ENCODE measurements around the gene SLMAP. TPM values are rescaled to one million over a fixed set of nuclear protein-coding genes. Genes with fewer than 3 reads are reported as not detected.
A peak's percentile ranks its signal among the peaks of the same experiment; 100 is the strongest.

SLMAP gene
- polyA plus RNA-seq, 1 donor (not counting 4 experiments of a cell fraction or from before 2014, with no cell fraction given), result 58.0 TPM

GRCh38 chr3:57977818-57978235 lies 221.7 kb downstream of the SLMAP start:
- no peak overlapping the region for H2AFZ ChIP-seq (ENCODE audit: control insufficient read depth, low read length)
- FAIRE-seq, result no peak
- H3K9me3 ChIP-seq (ENCODE audit: control insufficient read depth, low read depth, low read length), result no peaks in the 10 kb centered on the region
- no peak for DNase-seq (ENCODE audit: low read depth, low spot score)
- H3K27me3 ChIP-seq (ENCODE audit: control insufficient read depth, extremely low read depth, insufficient read depth, low read length), result no peaks in the 10 kb centered on the region
- H3K36me3 ChIP-seq (ENCODE audit: control insufficient read depth in 2 of 2, extremely low read depth in 1 of 2, insufficient read depth in 2 of 2, low read length in 2 of 2), result no peaks in the 10 kb centered on the region
- H3K4me2 ChIP-seq (ENCODE audit: control insufficient read depth, extremely low read depth, insufficient read depth, low read depth, low read length), result peak overlapping the region; percentile 82
- dilution Hi-C loops (cut with MboI; ENCODE audit: extremely low pct_ligation_motif_present, low sequenced_read_pairs), result no loop called here
- H3K4me1 ChIP-seq (ENCODE audit: control insufficient read depth, extremely low read depth, insufficient read depth, low read length), result peaks cover 56% of the 10 kb centered on the region
- no peaks in the 10 kb centered on the region for H3K9me1 ChIP-seq (ENCODE audit: control insufficient read depth, extremely low read depth, insufficient read depth, low read length)
- H3K4me3 ChIP-seq (ENCODE audit: control insufficient read depth in 2 of 3, extremely low read depth in 1 of 3, insufficient read depth in 2 of 3, low read depth in 1 of 3, low read length in 3 of 3), result peak overlapping the region in 1 of 3 experiments; percentile 30
- no peaks in the 10 kb centered on the region for H4K20me1 ChIP-seq (ENCODE audit: control insufficient read depth, extremely low read depth, insufficient read depth, low read length)
- H3K79me2 ChIP-seq (ENCODE audit: control insufficient read depth, insufficient read depth, low read length), result peaks cover 3% of the 10 kb centered on the region
- peak overlapping the region; percentile 69 for H3K27ac ChIP-seq (ENCODE audit: control insufficient read depth, insufficient read depth, low read length)
- H3K9ac ChIP-seq (ENCODE audit: control insufficient read depth, extremely low read depth, insufficient read depth, low read length), result peak overlapping the region; percentile 39
- no peak for TF ChIP-seq CTCF (optimal IDR thresholded peaks at IDR 0.05 in 1 of 3, IDR thresholded peaks at IDR 0.05 in 1 of 3, conservative IDR thresholded peaks at IDR 0.05 in 1 of 3; ENCODE audit: extremely low read depth in 1 of 3, insufficient read depth in 2 of 3, low read length in 3 of 3)
- no peak for TF ChIP-seq EZH2 (IDR thresholded peaks at IDR 0.05; ENCODE audit: low read length)

- TF ChIP-seq CTCF (optimal IDR thresholded peaks at IDR 0.05 in 1 of 3, IDR thresholded peaks at IDR 0.05 in 1 of 3, conservative IDR thresholded peaks at IDR 0.05 in 1 of 3; ENCODE audit: extremely low read depth in 1 of 3, insufficient read depth in 2 of 3, low read length in 3 of 3) (no peak), EZH2 (IDR thresholded peaks at IDR 0.05; ENCODE audit: low read length) (no peak)
- H3K27ac ChIP-seq (ENCODE audit: control insufficient read depth, insufficient read depth, low read length), result peak overlapping the region; percentile 69
- H3K36me3 ChIP-seq (ENCODE audit: control insufficient read depth in 2 of 2, extremely low read depth in 1 of 2, insufficient read depth in 2 of 2, low read length in 2 of 2), result no peaks in the 10 kb centered on the region
- peak overlapping the region in 1 of 3 experiments; percentile 30 for H3K4me3 ChIP-seq (ENCODE audit: control insufficient read depth in 2 of 3, extremely low read depth in 1 of 3, insufficient read depth in 2 of 3, low read depth in 1 of 3, low read length in 3 of 3)
- DNase-seq (ENCODE audit: low read depth, low spot score) (no peak), FAIRE-seq (peak; percentile 97)
- peaks cover 56% of the 10 kb centered on the region for H3K4me1 ChIP-seq (ENCODE audit: control insufficient read depth, extremely low read depth, insufficient read depth, low read length)
- H3K27me3 ChIP-seq (ENCODE audit: control insufficient read depth, extremely low read depth, insufficient read depth, low read length), result no peaks in the 10 kb centered on the region
- H3K9me1 ChIP-seq (ENCODE audit: control insufficient read depth, extremely low read depth, insufficient read depth, low read length), result no peaks in the 10 kb centered on the region
- H4K20me1 ChIP-seq (ENCODE audit: control insufficient read depth, extremely low read depth, insufficient read depth, low read length), result no peaks in the 10 kb centered on the region
- H3K9ac ChIP-seq (ENCODE audit: control insufficient read depth, extremely low read depth, insufficient read depth, low read length), result peak overlapping the region; percentile 39
- no peaks in the 10 kb centered on the region for H3K9me3 ChIP-seq (ENCODE audit: control insufficient read depth, low read depth, low read length)
- peaks cover 3% of the 10 kb centered on the region for H3K79me2 ChIP-seq (ENCODE audit: control insufficient read depth, insufficient read depth, low read length)
- H2AFZ ChIP-seq (ENCODE audit: control insufficient read depth, low read length), result no peak overlapping the region
- peak overlapping the region; percentile 82 for H3K4me2 ChIP-seq (ENCODE audit: control insufficient read depth, extremely low read depth, insufficient read depth, low read depth, low read length)
- dilution Hi-C loops (cut with MboI; ENCODE audit: extremely low pct_ligation_motif_present, low sequenced_read_pairs), result no loop called here
These were observed 222.2 kb downstream of the SLMAP start for GRCh38 chr3:57978316-57978715.

Other genes with a start within 250 kb of the SLMAP start
- 0.10 TPM in 1 of 3 replicates, not detected in the others for gene DNAH12, start 212.0 kb upstream of the SLMAP start, polyA plus RNA-seq
- 14.9 to 15.5 TPM (median 15.2 TPM) in 3 replicates for gene PDE12, start 200.0 kb upstream of the SLMAP start, polyA plus RNA-seq
- 236 to 344 TPM (median 277 TPM) in 3 replicates for gene ARF4, start 159.0 kb upstream of the SLMAP start, polyA plus RNA-seq
- 13.8 to 22.8 TPM (median 21.6 TPM) in 3 replicates for gene DENND6A, start 63.2 kb upstream of the SLMAP start, polyA plus RNA-seq